Adrenal gland (tissue), 5 donors: ENCODE results near the gene ZNF770.

Source experiments
- CTCF ChIP-seq, 6 experiments: fragments of 450-650 bp in 4 of 6; fragments of 200-600 bp in 2 of 6; sonication (generic) in 1 of 6; IDR thresholded peaks; 1 replicate in 5 of 6; 2 replicates in 1 of 6; pipeline versions ENCODE4 v1.5.1 to v1.8.0; 2016 to 2021; ENCODE audit warnings: antibody characterized with exemption in 6 of 6, mild to moderate bottlenecking in 2 of 6, moderate library complexity in 1 of 6
- POLR2A ChIP-seq, 2 donors: fragments of 450-650 bp; IDR thresholded peaks; one replicate each; pipeline ENCODE4 v1.6.1; 2017; ENCODE audit warnings: antibody characterized with exemption in 2 of 2, mild to moderate bottlenecking in 2 of 2, moderate library complexity in 1 of 2
- donor health status: DM: no; HTN: no; CAD: no.

GRCh38 chr15:34944936-34945335, 43.2 kb downstream of the ZNF770 start:
- TF ChIP-seq POLR2A (IDR thresholded peaks at IDR 0.05): no peak
- TF ChIP-seq CTCF (IDR thresholded peaks at IDR 0.05): no peak
